ENCODE data around the gene MARK4. TPM values are rescaled to one million over a fixed set of nuclear protein-coding genes. Genes with fewer than 3 reads are reported as not detected.
"Not testable (repeated sequence)": the region's sequence is repeated elsewhere in the genome, so short reads cannot be mapped to it uniquely, and the experiment has no call there.

The MARK4 gene
- total RNA-seq, 1 donor: 18.1 TPM

- Histone ChIP-seq H3K27ac (ENCODE audit: low read depth, low read length) (no peak overlapping the region), H3K4me2 (ENCODE audit: insufficient read depth, low read length) (no peak overlapping the region), H3K4me3 (ENCODE audit: insufficient read depth, low read length) (no peak overlapping the region), H2AFZ (ENCODE audit: low read length) (no peak overlapping the region), H3K9me3 (ENCODE audit: low read depth, low read length) (no peaks in the 10 kb centered on the region), H3K36me3 (ENCODE audit: insufficient read depth, low read length) (no peaks in the 10 kb centered on the region), H3K79me2 (ENCODE audit: insufficient read depth, low read length) (no peaks in the 10 kb centered on the region), H4K20me1 (ENCODE audit: insufficient read depth, low read length) (no peaks in the 10 kb centered on the region), H3K27me3 (ENCODE audit: insufficient read depth, low read length) (peaks cover 7% of the 10 kb centered on the region), H3K4me1 (ENCODE audit: insufficient read depth, low read length) (no peaks in the 10 kb centered on the region)
- DNase-seq (ENCODE audit: insufficient read length, low spot score, missing footprints): no peak
- no peak for TF ChIP-seq CTCF (IDR thresholded peaks at IDR 0.05; ENCODE audit: extremely low read depth, low read depth, low read length)
These were observed 28.3 kb upstream of the MARK4 start for GRCh38 chr19:45222724-45223123.

GRCh38 chr19:45223879-45224278 lies 27.2 kb upstream of the MARK4 start:
- Histone ChIP-seq H3K27me3 (ENCODE audit: insufficient read depth, low read length) (peaks cover 2% of the 10 kb centered on the region), H3K27ac (ENCODE audit: low read depth, low read length) (no peak overlapping the region), H3K4me3 (ENCODE audit: insufficient read depth, low read length) (no peak overlapping the region), H2AFZ (ENCODE audit: low read length) (no peak overlapping the region), H3K4me2 (ENCODE audit: insufficient read depth, low read length) (no peak overlapping the region), H3K4me1 (ENCODE audit: insufficient read depth, low read length) (no peaks in the 10 kb centered on the region), H3K79me2 (ENCODE audit: insufficient read depth, low read length) (no peaks in the 10 kb centered on the region), H3K36me3 (ENCODE audit: insufficient read depth, low read length) (no peaks in the 10 kb centered on the region), H4K20me1 (ENCODE audit: insufficient read depth, low read length) (no peaks in the 10 kb centered on the region), H3K9me3 (ENCODE audit: low read depth, low read length) (no peaks in the 10 kb centered on the region)
- no peak for TF ChIP-seq CTCF (IDR thresholded peaks at IDR 0.05; ENCODE audit: extremely low read depth, low read depth, low read length)
- DNase-seq (ENCODE audit: insufficient read length, low spot score, missing footprints): no peak

- H3K4me1 ChIP-seq (ENCODE audit: insufficient read depth, low read length): no peaks in the 10 kb centered on the region
- DNase-seq (ENCODE audit: insufficient read length, low spot score, missing footprints): no peak
- H4K20me1 ChIP-seq (ENCODE audit: insufficient read depth, low read length): no peaks in the 10 kb centered on the region
- H3K79me2 ChIP-seq (ENCODE audit: insufficient read depth, low read length): no peaks in the 10 kb centered on the region
- H3K9me3 ChIP-seq (ENCODE audit: low read depth, low read length): no peaks in the 10 kb centered on the region
- no peak for TF ChIP-seq CTCF (IDR thresholded peaks at IDR 0.05; ENCODE audit: extremely low read depth, low read depth, low read length)
- no peak overlapping the region for H3K4me2 ChIP-seq (ENCODE audit: insufficient read depth, low read length)
- no peak overlapping the region for H3K4me3 ChIP-seq (ENCODE audit: insufficient read depth, low read length)
- no peak overlapping the region for H3K27ac ChIP-seq (ENCODE audit: low read depth, low read length)
- peaks cover 2% of the 10 kb centered on the region for H3K27me3 ChIP-seq (ENCODE audit: insufficient read depth, low read length)
- H3K36me3 ChIP-seq (ENCODE audit: insufficient read depth, low read length): no peaks in the 10 kb centered on the region
- H2AFZ ChIP-seq (ENCODE audit: low read length): no peak overlapping the region
These were observed 26.4 kb upstream of the MARK4 start for GRCh38 chr19:45224645-45225044.

GRCh38 chr19:45229056-45229455 lies 22.0 kb upstream of the MARK4 start:
- H3K27me3 ChIP-seq (ENCODE audit: insufficient read depth, low read length); DNase-seq (ENCODE audit: insufficient read length, low spot score, missing footprints); H3K79me2 ChIP-seq (ENCODE audit: insufficient read depth, low read length); H3K4me1 ChIP-seq (ENCODE audit: insufficient read depth, low read length); H3K4me2 ChIP-seq (ENCODE audit: insufficient read depth, low read length); H3K36me3 ChIP-seq (ENCODE audit: insufficient read depth, low read length); H3K27ac ChIP-seq (ENCODE audit: low read depth, low read length); H3K9me3 ChIP-seq (ENCODE audit: low read depth, low read length); H2AFZ ChIP-seq (ENCODE audit: low read length); H4K20me1 ChIP-seq (ENCODE audit: insufficient read depth, low read length); H3K4me3 ChIP-seq (ENCODE audit: insufficient read depth, low read length): not testable (repeated sequence)
